SK-N-SH treated with all-trans-retinoic acid at 6 μM for 48 hours (cell line): ENCODE data around the gene P2RY8.
"Not testable (repeated sequence)": the region's sequence is repeated elsewhere in the genome, so short reads cannot be mapped to it uniquely, and the experiment has no call there.

Source experiments
- ATAC-seq: fragments of 200-7000 bp; cut with Tn5 transposase; 3 replicates; pipeline ENCODE4 v1.9.1; 2020; ENCODE audit warnings: mild to moderate bottlenecking, moderate library complexity
- ARNTL ChIP-seq: fragments of 450-650 bp; formaldehyde crosslinking; IDR thresholded peaks from 2 replicates; pipeline ENCODE4 v1.5.0; 2020; ENCODE audit warnings: low read depth, mild to moderate bottlenecking, moderate library complexity, borderline replicate concordance
- BACH2 ChIP-seq: fragments of 250-450 bp; sonication (Bioruptor Pico); IDR thresholded peaks from 2 replicates; pipeline ENCODE4 v1.9.0; 2021; ENCODE audit warnings: mild to moderate bottlenecking, borderline replicate concordance
- CREB5 ChIP-seq: fragments of 250-450 bp; sonication (Bioruptor Pico); IDR thresholded peaks from 2 replicates; pipeline ENCODE4 v1.5.1; 2020; ENCODE audit warnings: low read depth, mild to moderate bottlenecking, moderate library complexity
- CSDC2 ChIP-seq: fragments of 250-450 bp; sonication (Bioruptor Pico); IDR thresholded peaks from 2 replicates; pipeline ENCODE4 v1.5.0; 2020; ENCODE audit warnings: mild to moderate bottlenecking, moderate library complexity
- CSRNP3 ChIP-seq: fragments of 250-450 bp; sonication (Bioruptor Pico); IDR thresholded peaks from 2 replicates; pipeline ENCODE4 v1.5.1; 2021; ENCODE audit warnings: mild to moderate bottlenecking, moderate library complexity
- ESRRG ChIP-seq: fragments of 250-450 bp; sonication (Bioruptor Pico); IDR thresholded peaks from 2 replicates; pipeline ENCODE4 v1.6.1; 2021; ENCODE audit warnings: mild to moderate bottlenecking
- GLIS3 ChIP-seq: fragments of 250-450 bp; sonication (Bioruptor Pico); IDR thresholded peaks from 2 replicates; pipeline ENCODE4 v1.5.0; 2020; ENCODE audit warnings: mild to moderate bottlenecking, moderate library complexity
- ISL1 ChIP-seq: fragments of 250-450 bp; sonication (Bioruptor Pico); IDR thresholded peaks from 2 replicates; pipeline ENCODE4 v2.1.2; 2022; ENCODE audit warnings: mild to moderate bottlenecking, moderate library complexity
- OSR1 ChIP-seq: fragments of 250-450 bp; sonication (Bioruptor Pico); IDR thresholded peaks from 2 replicates; pipeline ENCODE4 v1.8.0; 2022; ENCODE audit warnings: moderate library complexity, mild to moderate bottlenecking, inconsistent platforms
- PATZ1 ChIP-seq: fragments of 250-450 bp; sonication (Bioruptor Pico); IDR thresholded peaks from 2 replicates; pipeline ENCODE4 v1.8.0; 2020; ENCODE audit warnings: mild to moderate bottlenecking, moderate library complexity, borderline replicate concordance
- POU6F1 ChIP-seq: fragments of 250-450 bp; sonication (Bioruptor Pico); IDR thresholded peaks from 2 replicates; pipeline ENCODE4 v1.8.0; 2021; ENCODE audit warnings: low read depth, mild to moderate bottlenecking, moderate library complexity, borderline replicate concordance
- PPARA ChIP-seq: fragments of 250-450 bp; sonication (Bioruptor Pico); IDR thresholded peaks from 2 replicates; pipeline ENCODE4 v1.5.0; 2020; ENCODE audit warnings: mild to moderate bottlenecking, borderline replicate concordance
- RARB ChIP-seq: fragments of 250-450 bp; sonication (Bioruptor Pico); IDR thresholded peaks from 2 replicates; pipeline ENCODE4 v1.8.0; 2021; ENCODE audit warnings: mild to moderate bottlenecking, moderate library complexity
- SNAI2 ChIP-seq: fragments of 250-450 bp; sonication (Bioruptor Pico); IDR thresholded peaks from 2 replicates; pipeline ENCODE4 v1.5.0; 2020; ENCODE audit warnings: mild to moderate bottlenecking, moderate library complexity
- TCF4 ChIP-seq: fragments of 250-450 bp; sonication (Bioruptor Pico); IDR thresholded peaks from 2 replicates; pipeline ENCODE4 v1.8.0; 2021; ENCODE audit warnings: mild to moderate bottlenecking, moderate library complexity, borderline replicate concordance
- TOX ChIP-seq: fragments of 250-450 bp; sonication (Bioruptor Pico); IDR thresholded peaks from 2 replicates; pipeline ENCODE4 v1.8.0; 2021; ENCODE audit warnings: mild to moderate bottlenecking, moderate library complexity, borderline replicate concordance
- TSHZ2 ChIP-seq: fragments of 250-450 bp; sonication (Bioruptor Pico); IDR thresholded peaks from 2 replicates; pipeline ENCODE4 v1.5.0; 2020; ENCODE audit warnings: mild to moderate bottlenecking, moderate library complexity
- ZC3H10 ChIP-seq: fragments of 250-450 bp; sonication (Bioruptor Pico); IDR thresholded peaks from 2 replicates; pipeline ENCODE4 v1.5.1; 2021; ENCODE audit warnings: mild to moderate bottlenecking, moderate library complexity
- ZFP3 ChIP-seq: fragments of 250-450 bp; sonication (Bioruptor Pico); IDR thresholded peaks from 2 replicates; pipeline ENCODE4 v1.5.0; 2020; ENCODE audit warnings: mild to moderate bottlenecking, moderate library complexity
- ZFP30 ChIP-seq: fragments of 450-650 bp; formaldehyde crosslinking; IDR thresholded peaks from 2 replicates; pipeline ENCODE4 v1.5.0; 2022; ENCODE audit warnings: mild to moderate bottlenecking, moderate library complexity
- ZNF70 ChIP-seq: fragments of 450-650 bp; formaldehyde crosslinking; IDR thresholded peaks from 2 replicates; pipeline ENCODE4 v1.5.0; 2020; ENCODE audit warnings: mild to moderate bottlenecking, moderate library complexity
- ZNF8 ChIP-seq: fragments of 450-650 bp; formaldehyde crosslinking; IDR thresholded peaks from 2 replicates; pipeline ENCODE4 v1.5.0; 2020; ENCODE audit warnings: mild to moderate bottlenecking, moderate library complexity

The P2RY8 gene

GRCh38 chrX:1427756-1428155 lies 109.2 kb downstream of the P2RY8 start:
- ATAC-seq: no peak
- TF ChIP-seq CSDC2 (CRISPR knock-in tag) (no peak), PATZ1 (no peak), ZNF70 (CRISPR knock-in tag) (no peak), TCF4 (CRISPR knock-in tag) (no peak), CSRNP3 (CRISPR knock-in tag) (no peak), RARB (CRISPR knock-in tag) (no peak), SNAI2 (no peak), CREB5 (no peak), BACH2 (no peak), ARNTL (no peak), TOX (CRISPR knock-in tag) (no peak), POU6F1 (CRISPR knock-in tag) (no peak), ZFP3 (no peak), OSR1 (no peak), ZC3H10 (CRISPR knock-in tag) (no peak), ZNF8 (CRISPR knock-in tag) (no peak)

GRCh38 chrX:1426321-1426720 lies 110.7 kb downstream of the P2RY8 start:
- ATAC-seq: not testable (repeated sequence)

GRCh38 chrX:1425381-1425780 lies 111.6 kb downstream of the P2RY8 start:
- no peak for TF ChIP-seq ZNF8 (CRISPR knock-in tag)
- TF ChIP-seq ARNTL: no peak
- TF ChIP-seq TSHZ2 (CRISPR knock-in tag): no peak
- TF ChIP-seq ESRRG (CRISPR knock-in tag): no peak
- TF ChIP-seq GLIS3: no peak
- TF ChIP-seq PATZ1: no peak
- TF ChIP-seq ZC3H10 (CRISPR knock-in tag): no peak
- TF ChIP-seq BACH2: no peak
- no peak for TF ChIP-seq PPARA (CRISPR knock-in tag)
- no peak for TF ChIP-seq ZFP30
- no peak for TF ChIP-seq CREB5
- no peak for TF ChIP-seq ZNF70 (CRISPR knock-in tag)
- TF ChIP-seq OSR1: no peak
- no peak for TF ChIP-seq POU6F1 (CRISPR knock-in tag)
- no peak for TF ChIP-seq CSDC2 (CRISPR knock-in tag)
- no peak for TF ChIP-seq TCF4 (CRISPR knock-in tag)
- TF ChIP-seq ISL1 (CRISPR knock-in tag): no peak
- no peak for TF ChIP-seq RARB (CRISPR knock-in tag)
- ATAC-seq: no peak
